ENCODE measurements around the gene FAM13A. TPM values are rescaled to one million over a fixed set of nuclear protein-coding genes. Genes with fewer than 3 reads are reported as not detected.

The FAM13A gene
- total and polyA plus RNA-seq, 10 of the 15 experiments (the other 5 are each of a cell fraction or from before 2014, with no cell fraction given) = 0.05 to 1.8 (median 0.27) TPM; not detected in 1

GRCh38 chr4:88821522-88821921 lies 235.5 kb downstream of the FAM13A start:
- ChIA-PET RAD21 (ENCODE audit: unreplicated experiment) (interaction anchor here (1.2 to 7.8 kb wide), 5 partner anchors 187 to 289 kb away, joined by 3 to 263 read pairs (median 4); no protein-coding TSS in a partner anchor), POLR2A (interaction anchor here (0.9 to 2.3 kb wide), 3 partner anchors 37 to 202 kb away, joined by 3 to 15 read pairs (median 4); no protein-coding TSS in a partner anchor), SMC1A (ENCODE audit: uncharacterized antibody, unreplicated experiment) (interaction anchor here (0.7 to 11.4 kb wide), 11 partner anchors 8 to 299 kb away, joined by 3 to 401 read pairs (median 5); no protein-coding TSS in a partner anchor), CTCF (interaction anchor here (1.0 to 11.7 kb wide), 5 partner anchors 10 to 310 kb away, joined by 3 to 433 read pairs (median 6); no protein-coding TSS in a partner anchor)
- 0% methylated on average over 2 of the region's 2 CpGs for WGBS (ENCODE audit: insufficient coverage, insufficient replicate concordance, low lambda C conversion rate, missing lambda C conversion rate)
- no peaks in the 10 kb centered on the region; a peak in 1 of 4 replicates for H3K27me3 ChIP-seq (replicated peaks in 1 of 2; ENCODE audit: control insufficient read depth in 2 of 2, insufficient read depth in 2 of 2, low read length in 1 of 2)
- in situ Hi-C loops (cut with MboI) = loop anchor here (10.0 kb wide), 1 partner anchor 293 kb away; the partner anchor contains the start of gene TIGD2
- H3K79me2 ChIP-seq (ENCODE audit: control insufficient read depth, insufficient read depth, low read length) = no peaks in the 10 kb centered on the region
- no peaks in the 10 kb centered on the region for H4K20me1 ChIP-seq (ENCODE audit: control insufficient read depth, insufficient read depth)
- H3K4me1 ChIP-seq (ENCODE audit: control insufficient read depth, insufficient read depth, low read length) = peaks cover 5% of the 10 kb centered on the region; the same call in 1 of the 2 replicates
- TF ChIP-seq MYC (IDR thresholded peaks at IDR 0.05; ENCODE audit: insufficient read depth, insufficient read length, insufficient replicate concordance, low read length, severe bottlenecking) (no peak), ZNF274 (IDR thresholded peaks at IDR 0.05; ENCODE audit: insufficient read depth, insufficient read length) (no peak)
- TF ChIP-seq, protein P1, sequence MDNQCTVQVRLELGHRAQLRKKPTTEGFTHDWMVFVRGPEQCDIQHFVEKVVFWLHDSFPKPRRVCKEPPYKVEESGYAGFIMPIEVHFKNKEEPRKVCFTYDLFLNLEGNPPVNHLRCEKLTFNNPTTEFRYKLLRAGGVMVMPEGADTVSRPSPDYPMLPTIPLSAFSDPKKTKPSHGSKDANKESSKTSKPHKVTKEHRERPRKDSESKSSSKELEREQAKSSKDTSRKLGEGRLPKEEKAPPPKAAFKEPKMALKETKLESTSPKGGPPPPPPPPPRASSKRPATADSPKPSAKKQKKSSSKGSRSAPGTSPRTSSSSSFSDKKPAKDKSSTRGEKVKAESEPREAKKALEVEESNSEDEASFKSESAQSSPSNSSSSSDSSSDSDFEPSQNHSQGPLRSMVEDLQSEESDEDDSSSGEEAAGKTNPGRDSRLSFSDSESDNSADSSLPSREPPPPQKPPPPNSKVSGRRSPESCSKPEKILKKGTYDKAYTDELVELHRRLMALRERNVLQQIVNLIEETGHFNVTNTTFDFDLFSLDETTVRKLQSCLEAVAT (IDR thresholded peaks at IDR 0.05) = no peak
- intact Hi-C loops (cut with micrococcal nuclease; ENCODE audit: unreplicated experiment) = no loop called here
- DNase-seq (ENCODE audit: low read depth, low spot score) (no peak), FAIRE-seq (no peak), ATAC-seq (no peak)
- BruUV-seq (replicated peaks) = no TSS peak
- H3K9me3 ChIP-seq (replicated peaks; ENCODE audit: control insufficient read depth, insufficient read depth, low read length) = no peaks in the 10 kb centered on the region
- H3K4me2 ChIP-seq (ENCODE audit: control insufficient read depth, insufficient read depth) = no peak overlapping the region
- no peak overlapping the region for H3K9ac ChIP-seq (ENCODE audit: control insufficient read depth, insufficient read depth, low read length)
- H3K36me3 ChIP-seq (ENCODE audit: control insufficient read depth in 2 of 2, insufficient read depth in 2 of 2, low read length in 1 of 2) = no peaks in the 10 kb centered on the region
- H3K4me3 ChIP-seq = no peak overlapping the region
- no peak overlapping the region for H3K27ac ChIP-seq (ENCODE audit: control insufficient read depth, insufficient read depth)
- H2AFZ ChIP-seq (ENCODE audit: control insufficient read depth, low read depth, low read length) = no peak overlapping the region

Data from GM12878 (cell line).